HUES64 (cell line): ENCODE results near the gene CAMK2N1.

Source experiments
- H3K27ac ChIP-seq: 2 replicates; pipeline ENCODE4 v1.7.0; 2013; ENCODE audit warnings: low read depth, low read length, inconsistent platforms
- H3K27me3 ChIP-seq: 2 replicates; pipeline ENCODE4 v1.6.1; 2013; ENCODE audit warnings: mild to moderate bottlenecking, low read length; ENCODE audit not compliant: insufficient read depth
- H3K36me3 ChIP-seq: 2 replicates; pipeline ENCODE4 v1.6.1; 2013; ENCODE audit warnings: mild to moderate bottlenecking, low read length; ENCODE audit not compliant: insufficient read depth
- H3K4me1 ChIP-seq: 2 replicates; pipeline ENCODE4 v1.6.1; 2013; ENCODE audit warnings: mild to moderate bottlenecking, low read length, moderate library complexity; ENCODE audit not compliant: insufficient read depth
- H3K4me3 ChIP-seq: 2 replicates; pipeline ENCODE4 v1.5.1; 2013; ENCODE audit warnings: mild to moderate bottlenecking, low read length, moderate library complexity
- H3K9ac ChIP-seq: 2 replicates; pipeline ENCODE4 v1.6.1; 2013; ENCODE audit warnings: mild to moderate bottlenecking, low read depth, low read length
- H3K9me3 ChIP-seq: 2 replicates; pipeline ENCODE4 v1.6.1; 2013; ENCODE audit warnings: low read depth, low read length; ENCODE audit not compliant: insufficient read depth
- WGBS: fragments of 150-250, 120-280 bp; methylation state at CpG from one replicate; pipeline ENCODE4 v1.1.7; 2013; ENCODE audit warnings: missing lambda C conversion rate; 5-methylcytosine and 5-hydroxymethylcytosine counted together

CAMK2N1 gene

DNA sequence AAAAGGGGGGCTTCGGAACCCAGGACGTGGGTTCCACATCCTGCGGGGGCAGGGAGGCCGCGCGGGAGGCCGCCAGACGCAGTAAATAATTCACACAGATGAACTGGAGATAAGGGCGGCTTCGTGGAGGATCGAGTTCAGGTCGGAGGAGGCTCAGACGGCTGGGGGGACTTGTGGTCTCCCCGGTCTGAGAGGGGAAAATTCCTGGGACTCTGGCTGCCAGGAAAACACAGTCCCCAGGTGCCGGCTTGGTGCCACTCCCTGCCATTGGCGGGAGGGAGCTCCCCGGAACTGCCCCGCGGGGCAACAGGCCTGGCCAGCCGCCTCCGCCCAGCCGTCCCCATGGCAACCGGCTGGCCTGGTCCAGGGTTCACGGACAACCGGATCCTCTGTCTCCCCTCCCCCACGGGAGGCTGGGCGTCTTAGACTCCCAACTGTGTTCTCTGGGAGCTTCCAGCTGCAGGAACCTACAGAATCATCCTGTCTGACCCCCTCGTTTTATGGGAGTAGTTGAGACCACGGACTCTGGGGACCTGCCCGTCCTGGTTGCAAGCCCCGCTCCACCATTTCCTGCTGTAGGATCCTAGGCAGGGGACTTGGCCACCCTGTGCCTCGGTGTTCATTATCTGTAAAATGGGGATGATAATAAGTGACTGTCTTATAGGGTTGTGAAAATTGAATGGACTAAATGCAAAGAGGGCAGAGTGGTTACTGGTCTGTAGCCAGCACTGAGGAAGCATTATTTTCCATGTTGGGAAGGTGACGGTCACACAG lies 9.6 kb downstream of the CAMK2N1 start:
- Histone ChIP-seq H3K4me3 (peak overlapping the region; percentile 20; the same call in 1 of the 2 replicates), H3K36me3 (no peaks in the 10 kb centered on the region), H3K27me3 (peaks cover 27% of the 10 kb centered on the region), H3K9ac (no peak overlapping the region), H3K9me3 (no peaks in the 10 kb centered on the region), H3K4me1 (peaks cover 22% of the 10 kb centered on the region), H3K27ac (no peak overlapping the region)
- WGBS = 20% methylated on average over 33 of the region's 33 CpGs

DNA sequence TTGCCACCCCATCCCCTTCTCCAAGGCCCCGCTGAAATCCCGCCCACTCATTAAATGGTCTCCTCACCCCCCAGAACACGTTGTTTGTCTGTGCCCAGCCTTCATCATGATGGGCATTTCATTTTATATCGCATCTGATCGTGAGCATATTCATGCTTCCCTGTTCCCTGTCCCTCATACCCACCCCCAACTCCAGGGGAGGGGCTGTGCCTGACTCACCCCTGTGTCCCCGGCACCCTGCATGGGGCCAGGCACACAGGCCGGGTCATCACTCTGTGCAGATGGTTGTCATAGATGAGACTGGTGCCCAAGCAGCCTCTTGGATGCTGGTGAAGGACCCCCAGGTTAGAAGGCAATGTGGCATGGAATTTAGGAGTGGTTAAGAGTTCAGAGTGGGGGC lies 11.0 kb downstream of the CAMK2N1 start:
- no peak overlapping the region for H3K4me3 ChIP-seq
- peaks cover 16% of the 10 kb centered on the region for H3K4me1 ChIP-seq
- H3K9ac ChIP-seq = no peak overlapping the region
- H3K9me3 ChIP-seq = no peaks in the 10 kb centered on the region
- no peak overlapping the region for H3K27ac ChIP-seq
- no peaks in the 10 kb centered on the region for H3K36me3 ChIP-seq
- peaks cover 21% of the 10 kb centered on the region; the same call in 1 of the 2 replicates for H3K27me3 ChIP-seq
- WGBS = 71% methylated on average over 7 of the region's 7 CpGs

DNA sequence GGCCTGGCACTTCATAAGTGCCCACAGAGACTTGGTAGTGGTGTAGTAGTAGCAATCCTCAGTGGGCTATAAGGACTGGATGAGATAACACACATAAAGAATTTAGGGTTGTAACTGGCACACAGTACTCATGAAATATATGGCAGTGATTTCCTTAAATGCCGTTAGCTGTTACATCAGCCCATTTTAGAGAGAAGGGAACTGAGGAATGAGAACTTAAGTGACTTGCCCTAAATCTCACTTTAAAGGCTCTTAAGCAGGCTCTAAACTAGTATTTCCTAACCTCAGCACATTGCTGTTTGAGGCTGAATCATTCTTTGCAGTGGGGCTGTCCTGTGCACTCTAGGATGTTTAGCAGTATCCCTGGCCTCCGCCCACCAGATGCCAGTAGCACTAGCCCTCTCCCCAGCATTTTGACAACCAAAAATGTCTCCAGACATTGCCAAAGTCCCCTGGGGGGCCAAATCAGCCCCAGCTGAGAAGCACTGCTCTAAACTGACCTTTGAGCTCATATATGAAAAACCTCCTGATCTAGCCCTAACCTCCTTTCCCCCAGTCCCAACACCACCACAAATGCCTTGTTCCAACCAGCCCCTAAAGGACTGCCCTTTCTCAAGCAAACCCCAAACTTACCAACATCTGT lies 11.6 kb downstream of the CAMK2N1 start:
- Histone ChIP-seq H3K27me3 (peaks cover 21% of the 10 kb centered on the region; the same call in 1 of the 2 replicates), H3K4me3 (no peak overlapping the region), H3K9me3 (no peaks in the 10 kb centered on the region), H3K36me3 (no peaks in the 10 kb centered on the region), H3K9ac (no peak overlapping the region), H3K27ac (no peak overlapping the region), H3K4me1 (peaks cover 16% of the 10 kb centered on the region)
- WGBS = 91% methylated on average over 2 of the region's 2 CpGs

DNA sequence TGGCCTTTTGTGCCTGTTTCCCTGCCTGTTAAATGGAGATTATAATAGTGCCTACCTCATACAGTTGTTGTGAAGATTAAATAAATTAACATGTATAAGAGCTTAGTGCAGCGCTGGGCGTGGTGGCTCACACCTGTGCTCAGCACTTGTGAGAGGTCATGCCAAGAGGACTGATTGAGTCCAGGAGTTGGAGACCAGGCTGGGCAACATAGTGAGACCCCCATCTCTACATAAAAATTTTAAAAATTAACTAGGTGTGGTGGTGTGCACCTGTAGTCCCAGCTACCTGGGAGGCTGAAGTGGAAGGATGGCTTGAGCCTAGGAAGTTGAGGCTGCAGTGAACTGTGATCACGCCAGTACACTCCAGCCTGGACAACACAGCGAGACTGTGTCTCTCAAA lies 12.1 kb downstream of the CAMK2N1 start:
- Histone ChIP-seq H3K9me3 (no peaks in the 10 kb centered on the region), H3K27me3 (peaks cover 18% of the 10 kb centered on the region; the same call in 1 of the 2 replicates), H3K4me1 (peaks cover 16% of the 10 kb centered on the region), H3K9ac (no peak overlapping the region), H3K36me3 (no peaks in the 10 kb centered on the region), H3K4me3 (no peak overlapping the region), H3K27ac (no peak overlapping the region)
- 87% methylated on average over 4 of the region's 4 CpGs for WGBS

DNA sequence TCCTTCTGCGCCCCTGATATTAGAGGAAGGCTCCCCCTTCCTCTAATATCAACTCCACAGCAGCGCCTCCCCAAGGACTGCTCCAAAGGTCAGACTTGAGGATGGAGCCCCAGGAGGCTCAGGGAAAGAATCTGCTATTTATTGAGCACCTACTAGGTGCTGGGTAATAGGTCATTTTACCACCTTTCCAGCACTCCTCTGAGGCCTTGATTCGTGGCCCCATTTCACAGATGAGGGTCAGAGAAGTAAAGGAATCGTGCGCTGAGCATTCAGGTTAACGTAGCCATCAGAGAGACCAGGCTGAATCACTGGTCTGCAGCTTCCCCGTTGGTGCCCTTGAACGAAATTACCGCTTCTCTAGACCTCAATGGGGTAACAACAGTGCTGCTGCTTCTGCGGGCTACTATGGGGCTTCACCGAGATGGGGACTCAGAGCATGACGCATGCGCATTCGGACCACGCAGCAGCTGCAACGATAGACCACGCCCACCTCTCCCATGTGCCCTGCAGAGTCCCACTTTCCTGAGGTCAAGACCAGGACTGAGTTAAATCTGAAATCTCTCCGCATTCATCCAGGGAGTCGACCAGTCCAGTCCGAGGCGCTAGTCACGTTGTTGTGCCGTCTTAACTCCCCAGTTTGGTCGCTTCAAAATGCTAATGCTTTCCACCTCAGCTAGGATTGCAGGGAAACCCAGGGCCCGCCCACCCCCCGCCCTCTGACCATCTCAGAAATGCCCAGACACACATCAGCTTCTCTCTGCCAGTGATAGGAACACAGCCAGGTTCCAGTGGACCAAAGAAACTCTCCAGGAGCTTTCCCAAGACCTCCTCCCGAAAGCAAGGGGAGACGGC lies 12.9 kb downstream of the CAMK2N1 start:
- no peaks in the 10 kb centered on the region for H3K9me3 ChIP-seq
- H3K36me3 ChIP-seq = no peaks in the 10 kb centered on the region
- peaks cover 16% of the 10 kb centered on the region for H3K4me1 ChIP-seq
- no peak overlapping the region for H3K9ac ChIP-seq
- H3K27ac ChIP-seq = no peak overlapping the region
- WGBS = 30% methylated on average over 28 of the region's 28 CpGs
- H3K27me3 ChIP-seq = peaks cover 15% of the 10 kb centered on the region
- peak overlapping the region; percentile 37 for H3K4me3 ChIP-seq

DNA sequence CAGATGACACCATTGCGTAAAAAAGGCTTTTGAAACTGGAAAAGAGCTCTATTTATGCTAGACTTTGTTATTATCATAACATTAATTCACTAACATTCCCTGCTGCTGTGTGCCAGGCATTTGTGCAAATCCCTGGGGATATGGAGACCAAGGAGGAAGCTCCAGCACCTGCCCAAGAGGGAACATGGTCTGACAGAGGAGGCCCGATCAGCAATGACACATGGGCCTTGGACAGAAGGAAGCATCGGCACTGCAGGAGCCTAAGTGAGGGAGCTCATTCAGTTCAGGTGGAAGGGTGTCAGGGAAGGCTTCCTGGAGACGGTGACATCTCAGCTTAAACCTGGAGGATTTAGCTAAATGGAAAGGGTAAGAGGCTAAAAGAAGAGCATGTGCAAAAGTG lies 13.9 kb downstream of the CAMK2N1 start:
- Histone ChIP-seq H3K36me3 (no peaks in the 10 kb centered on the region), H3K9ac (no peak overlapping the region), H3K27me3 (peaks cover 8% of the 10 kb centered on the region), H3K9me3 (no peaks in the 10 kb centered on the region), H3K4me3 (no peak overlapping the region), H3K27ac (no peak overlapping the region), H3K4me1 (peaks cover 11% of the 10 kb centered on the region; the same call in 1 of the 2 replicates)
- WGBS = 89% methylated on average over 4 of the region's 4 CpGs

DNA sequence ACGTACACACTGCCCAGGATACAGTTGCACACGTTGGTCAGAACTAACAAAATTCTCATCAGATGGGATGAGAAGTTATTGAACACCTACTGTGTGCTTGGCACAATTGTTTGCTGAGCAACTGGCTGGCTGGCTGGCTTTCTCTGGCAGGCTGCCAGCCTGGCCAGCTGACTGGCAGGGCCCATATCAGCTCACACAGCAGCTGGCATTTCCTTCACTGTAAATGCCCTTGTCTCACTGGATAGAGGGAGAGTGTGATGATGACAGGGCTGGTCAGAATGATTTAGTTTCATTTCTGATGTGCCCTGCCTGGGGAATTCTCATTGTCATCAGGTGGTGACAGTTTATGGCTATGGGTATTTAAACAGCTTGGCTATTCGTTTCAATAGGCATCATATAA lies 15.8 kb downstream of the CAMK2N1 start:
- 82% methylated on average over 2 of the region's 3 CpGs for WGBS
- H3K4me1 ChIP-seq = no peaks in the 10 kb centered on the region
- no peak overlapping the region for H3K9ac ChIP-seq
- H3K27ac ChIP-seq = no peak overlapping the region
- no peaks in the 10 kb centered on the region for H3K36me3 ChIP-seq
- no peak overlapping the region for H3K4me3 ChIP-seq
- H3K27me3 ChIP-seq = peaks cover 3% of the 10 kb centered on the region; the same call in 1 of the 2 replicates
- H3K9me3 ChIP-seq = no peaks in the 10 kb centered on the region

DNA sequence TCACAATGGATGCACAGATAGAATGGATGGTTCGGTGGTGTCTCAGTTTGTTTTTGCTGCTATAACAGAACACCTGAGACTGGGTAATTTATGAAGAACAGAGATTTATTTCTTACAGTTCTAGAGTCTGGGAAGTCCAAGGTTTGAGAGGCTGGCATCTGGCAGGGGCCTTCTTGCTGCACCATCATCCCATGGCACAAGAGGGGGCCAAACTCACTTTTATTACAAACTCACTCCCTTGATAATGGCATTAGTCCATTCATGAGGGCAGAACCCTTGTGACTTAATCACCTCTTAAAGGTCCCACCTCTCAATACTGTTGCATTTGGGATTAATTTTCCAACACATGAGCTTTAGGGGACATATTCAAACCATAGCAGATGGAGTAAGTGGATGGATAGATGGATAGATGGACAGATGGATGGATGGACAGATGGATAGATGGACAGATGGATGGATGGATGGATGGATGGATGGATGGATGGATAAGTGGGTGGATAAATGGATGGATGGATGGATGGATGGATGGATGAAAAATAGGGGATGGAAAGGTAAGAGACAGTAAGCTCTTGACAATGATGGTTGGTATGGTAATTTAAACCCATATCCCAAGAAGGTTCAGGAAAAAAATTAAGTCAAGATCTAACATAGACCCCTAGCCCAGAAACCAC lies 16.5 kb downstream of the CAMK2N1 start:
- Histone ChIP-seq H3K9me3 (no peaks in the 10 kb centered on the region), H3K27ac (no peak overlapping the region), H3K9ac (no peak overlapping the region), H3K4me1 (no peaks in the 10 kb centered on the region), H3K4me3 (no peak overlapping the region), H3K27me3 (peaks cover 9% of the 10 kb centered on the region), H3K36me3 (no peaks in the 10 kb centered on the region)
- 100% methylated on average over 1 of the region's 1 CpG for WGBS

DNA sequence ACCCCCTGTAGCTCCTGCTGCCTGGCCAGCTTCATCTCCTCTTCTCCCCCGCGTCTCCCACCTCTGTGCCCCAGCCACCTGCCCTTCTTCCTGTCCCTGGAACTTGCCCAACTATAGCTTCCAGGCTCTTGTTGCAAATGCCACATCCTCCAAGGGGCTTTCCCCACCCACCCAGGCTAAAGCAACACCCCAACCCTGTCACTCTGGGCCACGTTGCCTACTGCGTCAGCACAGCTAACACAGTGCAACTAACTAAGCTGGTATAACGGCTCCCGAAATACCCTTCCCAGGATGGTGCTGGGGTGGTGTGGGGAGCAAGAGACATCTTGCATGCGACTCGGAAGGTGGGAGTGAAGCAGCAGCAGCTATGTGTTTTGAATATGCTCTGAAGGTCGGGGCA lies 19.7 kb downstream of the CAMK2N1 start:
- H3K9me3 ChIP-seq = peaks cover 9% of the 10 kb centered on the region
- H3K9ac ChIP-seq = no peak overlapping the region
- H3K4me1 ChIP-seq = no peaks in the 10 kb centered on the region
- no peak overlapping the region for H3K27ac ChIP-seq
- WGBS = 87% methylated on average over 9 of the region's 9 CpGs
- peaks cover 15% of the 10 kb centered on the region for H3K27me3 ChIP-seq
- H3K4me3 ChIP-seq = no peak overlapping the region
- H3K36me3 ChIP-seq = no peaks in the 10 kb centered on the region

DNA sequence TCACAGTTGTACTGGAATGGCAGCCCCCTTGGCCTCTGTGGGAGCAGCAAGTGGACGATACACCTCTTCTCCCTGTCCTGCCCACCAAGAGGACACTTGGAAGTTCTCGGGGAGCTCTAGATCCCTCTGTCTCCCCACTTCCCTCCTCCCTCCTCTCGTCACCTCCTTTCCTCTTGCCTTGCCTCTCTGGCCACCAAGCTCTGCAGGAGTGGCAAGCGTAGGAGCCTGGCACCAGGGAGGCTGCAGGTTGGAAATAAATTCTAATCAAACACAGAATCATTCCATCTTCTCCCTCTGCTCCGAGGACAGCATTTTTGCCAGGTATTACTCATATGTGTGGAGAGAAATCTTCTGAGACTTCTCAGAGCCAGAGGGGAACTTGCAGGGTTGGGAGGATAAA lies 20.8 kb downstream of the CAMK2N1 start:
- Histone ChIP-seq H3K27ac (no peak overlapping the region), H3K4me1 (no peaks in the 10 kb centered on the region), H3K9ac (no peak overlapping the region), H3K9me3 (peaks cover 9% of the 10 kb centered on the region), H3K36me3 (no peaks in the 10 kb centered on the region), H3K4me3 (no peak overlapping the region), H3K27me3 (peaks cover 15% of the 10 kb centered on the region)
- WGBS = 80% methylated on average over 4 of the region's 5 CpGs
